PC-3 (cell line): ENCODE results near the gene GLRX. TPM values are rescaled to one million over a fixed set of nuclear protein-coding genes. Genes with fewer than 3 reads are reported as not detected.
"Not testable (repeated sequence)": the region's sequence is repeated elsewhere in the genome, so short reads cannot be mapped to it uniquely, and the experiment has no call there.

Experiments used
- ATAC-seq: fragments of 200-7000 bp; cut with Tn5 transposase; 2 replicates; pipeline ENCODE4 v1.9.1; 2020; ENCODE audit warnings: mild to moderate bottlenecking, moderate library complexity
- BruUV-seq: library from RNA; stranded (reverse); fragments of 400-500 nt; replicated peaks from 2 replicates; lab custom pipeline; 2021; lab: Mats Ljungman, UMichigan
- CTCF ChIA-PET: fragments of 300-600 bp; sonication (Branson Sonifier 250); formaldehyde crosslinking; loops from one replicate; lab custom pipeline; 2022; ENCODE audit warnings: antibody characterized with exemption; lab: Charles Lee
- POLR2A ChIA-PET: fragments of 300-600 bp; sonication (Branson Sonifier 250); formaldehyde crosslinking; loops from one replicate; lab custom pipeline; 2022; ENCODE audit warnings: antibody characterized with exemption; ENCODE audit not compliant: unreplicated experiment; lab: Charles Lee
- DNase-seq: peaks from one replicate; pipeline ENCODE4 v3.0.0-alpha.2; 2015
- H2AFZ ChIP-seq: fragments of 300-600 bp; sonication (generic); 2 replicates; pipeline ENCODE4 v1.6.0; 2016; ENCODE audit warnings: antibody characterized with exemption, low read length
- H3F3A ChIP-seq: fragments of 300-600 bp; sonication (generic); one replicate; pipeline ENCODE4 v1.6.0; 2017; ENCODE audit warnings: antibody characterized with exemption, low read length, control low read depth, mild to moderate bottlenecking; ENCODE audit not compliant: unreplicated experiment
- H3K27ac ChIP-seq: fragments of 300-600 bp; sonication (generic); 2 replicates; pipeline ENCODE4 v1.5.1; 2016; ENCODE audit warnings: mild to moderate bottlenecking, low read length
- H3K27me3 ChIP-seq: fragments of 300-600 bp; sonication (generic); 2 replicates; pipeline ENCODE4 v1.6.1; 2016; ENCODE audit warnings: low read length, mixed read lengths
- H3K36me3 ChIP-seq: fragments of 300-600 bp; sonication (generic); 2 replicates; pipeline ENCODE4 v1.6.1; 2016; ENCODE audit warnings: low read depth, mixed run types, low read length, mixed read lengths
- H3K4me1 ChIP-seq: fragments of 300-600 bp; sonication (generic); 2 replicates; pipeline ENCODE4 v1.5.1; 2016; ENCODE audit warnings: low read length; ENCODE audit not compliant: insufficient read depth
- H3K4me2 ChIP-seq: fragments of 300-600 bp; sonication (generic); 2 replicates; pipeline ENCODE4 v1.6.0; 2016; ENCODE audit warnings: low read length
- H3K4me3 ChIP-seq: fragments of 300-600 bp; sonication (generic); 2 replicates; pipeline ENCODE4 v1.5.1; 2016; ENCODE audit warnings: mild to moderate bottlenecking, low read length, mixed read lengths
- H3K79me2 ChIP-seq: fragments of 300-600 bp; sonication (generic); 2 replicates; pipeline ENCODE4 v1.6.1; 2017; ENCODE audit warnings: low read length, mixed read lengths
- H3K9ac ChIP-seq: fragments of 300-600 bp; sonication (generic); 2 replicates; pipeline ENCODE4 v1.6.0; 2016; ENCODE audit warnings: mild to moderate bottlenecking, low read length
- H3K9me2 ChIP-seq: fragments of 300-600 bp; sonication (generic); replicated peaks from 2 replicates; pipeline ENCODE4 v1.6.1; 2016; ENCODE audit warnings: mixed run types, low read length, mixed read lengths
- H3K9me3 ChIP-seq: fragments of 300-600 bp; sonication (generic); 2 replicates; pipeline ENCODE4 v1.6.1; 2016; ENCODE audit warnings: low read length, mixed read lengths
- H4K20me1 ChIP-seq: fragments of 300-600 bp; sonication (generic); 2 replicates; pipeline ENCODE4 v1.6.1; 2016; ENCODE audit warnings: low read length, mixed read lengths
- EZH2 ChIP-seq: fragments of 300-600 bp; sonication (generic); IDR thresholded peaks from one replicate; pipeline ENCODE4 v1.6.1; 2017; ENCODE audit warnings: antibody characterized with exemption, mild to moderate bottlenecking, low read length; ENCODE audit not compliant: unreplicated experiment
- EZH2phosphoT487 ChIP-seq: fragments of 300-600 bp; sonication (generic); IDR thresholded peaks from 2 replicates; pipeline ENCODE4 v1.6.1; 2018; ENCODE audit warnings: mild to moderate bottlenecking, antibody characterized with exemption, low read length, borderline replicate concordance
- intact Hi-C: fragments of 100-400 bp; cut with micrococcal nuclease; formaldehyde crosslinking; loops from 2 replicates; pipeline ENCODE4 v1.9.0; 2023
- total RNA-seq: library from RNA; depleted of rRNA; stranded (reverse); fragments of >200 nt; gene quantifications from 2 replicates; pipeline ENCODE4 v1.2.3, GENCODE V29; 2014
- TF ChIP-seq, protein P1 (sequence below): fragments of 300-600 bp; sonication (generic); conservative IDR thresholded peaks from 2 replicates; pipeline ENCODE4 v1.5.1; 2017; ENCODE audit warnings: antibody characterized with exemption, low read depth, mild to moderate bottlenecking, low read length

The GLRX gene
- total RNA-seq, 1 experiment from 2014 or later: 27.4 TPM

DNA sequence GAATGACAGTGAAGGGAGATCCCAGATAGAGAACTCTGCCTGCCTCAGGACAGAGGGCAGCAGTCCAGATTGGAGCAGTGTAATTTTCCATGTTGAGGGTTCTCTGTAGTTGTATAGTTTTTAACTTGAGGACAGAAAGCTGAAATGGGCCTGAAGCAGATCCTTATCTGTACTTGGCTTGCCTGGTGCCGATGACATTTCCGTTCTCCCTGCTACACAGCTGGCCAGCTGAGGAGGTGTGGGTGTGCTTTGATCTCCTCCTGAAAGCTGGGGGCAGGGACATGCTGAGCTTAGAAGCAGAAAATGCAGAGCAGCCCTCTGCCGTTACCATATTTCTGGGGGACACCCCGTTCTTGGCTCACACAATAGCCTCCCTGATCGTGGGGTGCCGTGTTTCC is 10.5 kb downstream of the GLRX start:
- intact Hi-C loops: no loop called here
- H3K27ac ChIP-seq: no peak overlapping the region
- H3K9me2 ChIP-seq: no peaks in the 10 kb centered on the region
- H3K27me3 ChIP-seq: no peaks in the 10 kb centered on the region
- DNase-seq (no peak), ATAC-seq (no peak)
- no peak overlapping the region for H3K4me2 ChIP-seq
- TF ChIP-seq EZH2phosphoT487: no peak
- TF ChIP-seq, protein P1, sequence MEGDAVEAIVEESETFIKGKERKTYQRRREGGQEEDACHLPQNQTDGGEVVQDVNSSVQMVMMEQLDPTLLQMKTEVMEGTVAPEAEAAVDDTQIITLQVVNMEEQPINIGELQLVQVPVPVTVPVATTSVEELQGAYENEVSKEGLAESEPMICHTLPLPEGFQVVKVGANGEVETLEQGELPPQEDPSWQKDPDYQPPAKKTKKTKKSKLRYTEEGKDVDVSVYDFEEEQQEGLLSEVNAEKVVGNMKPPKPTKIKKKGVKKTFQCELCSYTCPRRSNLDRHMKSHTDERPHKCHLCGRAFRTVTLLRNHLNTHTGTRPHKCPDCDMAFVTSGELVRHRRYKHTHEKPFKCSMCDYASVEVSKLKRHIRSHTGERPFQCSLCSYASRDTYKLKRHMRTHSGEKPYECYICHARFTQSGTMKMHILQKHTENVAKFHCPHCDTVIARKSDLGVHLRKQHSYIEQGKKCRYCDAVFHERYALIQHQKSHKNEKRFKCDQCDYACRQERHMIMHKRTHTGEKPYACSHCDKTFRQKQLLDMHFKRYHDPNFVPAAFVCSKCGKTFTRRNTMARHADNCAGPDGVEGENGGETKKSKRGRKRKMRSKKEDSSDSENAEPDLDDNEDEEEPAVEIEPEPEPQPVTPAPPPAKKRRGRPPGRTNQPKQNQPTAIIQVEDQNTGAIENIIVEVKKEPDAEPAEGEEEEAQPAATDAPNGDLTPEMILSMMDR: no peak
- TF ChIP-seq EZH2: no peak
- no peaks in the 10 kb centered on the region for H3F3A ChIP-seq
- H3K9ac ChIP-seq: no peak overlapping the region
- no peaks in the 10 kb centered on the region for H3K9me3 ChIP-seq
- BruUV-seq: no TSS peak
- H3K4me1 ChIP-seq: peaks cover 27% of the 10 kb centered on the region
- H3K36me3 ChIP-seq: peaks cover 5% of the 10 kb centered on the region; the same call in 1 of the 2 replicates
- ChIA-PET POLR2A (interaction anchor here (0.6 to 0.7 kb wide), 2 partner anchors 11 to 19 kb away, joined by 3 to 5 read pairs; no protein-coding TSS in a partner anchor), CTCF (no interaction called here)
- no peak overlapping the region for H3K4me3 ChIP-seq
- H3K79me2 ChIP-seq: no peaks in the 10 kb centered on the region
- no peak overlapping the region for H2AFZ ChIP-seq
- no peaks in the 10 kb centered on the region for H4K20me1 ChIP-seq

GRCh38 chr5:95811461-95812073 is 11.0 kb downstream of the GLRX start:
- POLR2A ChIA-PET: interaction anchor here (0.6 kb wide), 1 partner anchor 238 kb away, joined by 3 read pairs; no protein-coding TSS in a partner anchor
- H3K9me2 ChIP-seq, H3K4me3 ChIP-seq, H3K4me2 ChIP-seq, H3K79me2 ChIP-seq, H3F3A ChIP-seq, intact Hi-C loops, H4K20me1 ChIP-seq, H3K9ac ChIP-seq, BruUV-seq, H3K9me3 ChIP-seq, H3K27me3 ChIP-seq, CTCF ChIA-PET, H3K36me3 ChIP-seq, ATAC-seq, H2AFZ ChIP-seq, DNase-seq, H3K27ac ChIP-seq: not testable (repeated sequence)
- H3K4me1 ChIP-seq: peaks cover 22% of the 10 kb centered on the region

- H3K9me2 ChIP-seq, H3F3A ChIP-seq, H3K79me2 ChIP-seq, H4K20me1 ChIP-seq, H3K36me3 ChIP-seq, intact Hi-C loops, H3K27me3 ChIP-seq, H3K4me3 ChIP-seq, BruUV-seq, H3K9me3 ChIP-seq, H3K9ac ChIP-seq, CTCF ChIA-PET: not testable (repeated sequence)
- DNase-seq (peak; percentile 39), ATAC-seq (peak; percentile 48)
- Histone ChIP-seq H3K27ac (peak overlapping the region; percentile 64), H2AFZ (peak overlapping the region; percentile 32; the same call in 1 of the 2 replicates), H3K4me1 (peaks cover 21% of the 10 kb centered on the region), H3K4me2 (peak overlapping the region; percentile 42; the same call in 1 of the 2 replicates)
- POLR2A ChIA-PET: interaction anchor here (0.6 kb wide), 1 partner anchor 238 kb away, joined by 3 read pairs; no protein-coding TSS in a partner anchor
Measured at GRCh38 chr5:95811126-95811423, 11.5 kb downstream of the GLRX start.
